ENCODE data around the gene PDIA5.

GRCh38 chr3:123198372-123198771, 131.5 kb downstream of the PDIA5 start:
- TF ChIP-seq REST (IDR thresholded peaks at IDR 0.05; ENCODE audit: insufficient read depth in 1 of 2, low read depth in 2 of 2, low read length in 2 of 2) = no peak
- no peak for TF ChIP-seq POLR2AphosphoS5 (IDR thresholded peaks at IDR 0.05; ENCODE audit: low read depth, low read length)
